GM19395 (cell line): ENCODE measurements around the gene LIFR.
A peak's percentile ranks its signal among the peaks of the same experiment; 100 is the strongest.

Experiments
- ATAC-seq: cut with Tn5 transposase; IDR thresholded peaks from one replicate; pipeline ENCODE4 v1.9.1; 2021; ENCODE audit warnings: mild to moderate bottlenecking, moderate library complexity; ENCODE audit not compliant: unreplicated experiment

Gene LIFR

DNA sequence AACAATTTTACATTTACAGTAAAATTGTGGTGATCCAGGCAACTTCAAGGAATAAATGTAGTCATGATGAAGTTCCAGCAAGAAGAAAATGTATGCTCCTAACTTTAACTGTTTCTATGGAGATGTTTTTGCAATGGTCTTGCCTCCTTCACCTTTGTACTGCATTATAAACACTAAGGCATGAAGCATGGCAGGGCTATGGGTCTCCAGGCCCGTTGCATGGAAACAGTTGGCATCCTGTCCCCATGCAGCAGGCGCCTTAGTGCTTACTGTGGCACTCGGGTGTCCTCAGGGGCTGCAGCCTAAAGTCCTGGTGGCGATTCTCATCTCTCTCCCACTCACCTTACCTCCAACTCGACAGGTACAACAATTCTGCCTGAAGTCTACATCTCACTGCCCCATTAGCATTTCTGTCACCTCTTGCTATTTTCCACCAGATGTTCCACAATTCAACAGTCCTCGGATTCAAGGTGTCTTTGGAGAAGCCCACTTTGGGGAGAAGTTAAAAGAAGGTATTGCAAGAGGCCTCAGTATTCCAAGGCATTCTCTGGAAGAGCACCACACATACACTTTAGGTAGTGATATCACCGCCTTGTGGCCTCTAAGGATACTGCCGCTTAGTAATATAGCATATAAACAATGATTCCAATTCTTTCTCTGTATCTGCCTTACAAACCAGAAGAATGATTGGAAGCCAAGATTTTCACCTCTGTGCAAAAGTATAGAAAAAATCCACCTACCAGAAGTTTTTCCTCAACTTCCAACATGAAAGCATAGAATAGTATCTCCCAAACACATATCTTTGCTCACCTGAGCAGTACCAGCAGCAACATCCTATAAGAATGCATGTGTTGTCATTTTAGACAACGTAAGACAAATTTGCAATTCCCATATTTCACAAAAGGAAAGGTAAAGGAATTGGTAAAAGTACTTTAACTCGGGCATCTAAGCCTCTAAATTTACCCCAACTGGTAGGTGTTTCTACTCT is 5.1 kb downstream of the LIFR start:
- ATAC-seq, result peak; percentile 66

GRCh38 chr5:38548064-38548759 is 8.2 kb downstream of the LIFR start:
- no peak for ATAC-seq

DNA sequence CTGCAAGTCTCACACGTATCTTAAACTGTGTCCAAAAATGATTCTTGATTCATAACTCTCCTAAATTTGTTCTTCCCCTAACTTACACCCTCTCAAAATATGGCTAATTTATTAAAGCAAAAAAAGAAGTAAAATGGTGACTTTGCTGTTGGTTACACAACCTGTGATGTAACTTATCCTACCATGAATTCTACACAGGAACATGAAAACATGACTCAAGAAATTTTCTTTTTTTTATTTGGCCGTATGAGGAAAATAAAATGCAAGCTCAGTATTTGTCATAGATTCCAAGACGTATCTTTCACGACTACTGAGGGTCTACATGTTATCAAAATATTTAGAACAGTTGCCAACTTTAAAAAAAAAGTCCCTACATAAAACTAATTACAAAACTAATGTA is 9.2 kb downstream of the LIFR start:
- no peak for ATAC-seq

DNA sequence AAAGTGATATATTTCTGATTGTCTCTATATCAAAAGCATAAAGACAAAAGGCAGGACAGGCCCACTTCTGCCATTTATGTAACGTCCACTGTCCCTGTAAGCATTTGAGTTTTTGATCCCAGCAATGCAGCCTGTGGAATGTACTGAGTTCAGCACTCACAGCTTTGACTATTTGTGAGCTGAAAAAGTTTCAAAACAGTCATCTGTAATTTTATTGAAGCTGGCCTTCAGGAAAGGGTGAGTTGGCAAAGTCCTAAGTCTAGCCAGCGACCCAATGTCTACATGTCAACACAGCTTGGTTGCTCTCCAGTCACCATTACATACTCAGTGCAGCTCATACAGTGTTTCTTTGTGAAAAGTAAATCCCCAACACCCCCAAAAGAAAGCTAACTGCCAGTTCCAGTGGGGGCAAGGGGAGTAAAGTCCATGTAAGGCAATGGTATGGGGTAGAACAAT is 9.7 kb downstream of the LIFR start:
- no peak for ATAC-seq

DNA sequence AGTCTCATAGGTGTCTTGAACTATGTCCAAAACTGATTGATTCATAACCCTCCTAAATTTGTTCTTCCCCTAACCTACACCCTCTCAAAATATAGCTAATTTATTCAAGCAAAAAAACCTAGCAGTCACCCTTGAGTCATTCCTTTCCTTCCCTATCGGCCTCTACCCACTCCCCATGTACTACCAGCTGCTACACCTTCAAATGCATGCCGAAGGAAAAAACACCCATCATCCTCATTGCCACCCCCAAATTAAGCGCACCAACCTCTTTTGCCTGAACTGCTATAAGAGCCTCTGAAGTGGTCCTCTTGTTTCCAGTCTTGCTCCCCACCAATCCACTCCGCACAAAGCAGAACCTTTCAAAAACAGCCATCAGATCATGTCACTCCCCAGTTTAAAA is 12.6 kb downstream of the LIFR start:
- ATAC-seq, result no peak

DNA sequence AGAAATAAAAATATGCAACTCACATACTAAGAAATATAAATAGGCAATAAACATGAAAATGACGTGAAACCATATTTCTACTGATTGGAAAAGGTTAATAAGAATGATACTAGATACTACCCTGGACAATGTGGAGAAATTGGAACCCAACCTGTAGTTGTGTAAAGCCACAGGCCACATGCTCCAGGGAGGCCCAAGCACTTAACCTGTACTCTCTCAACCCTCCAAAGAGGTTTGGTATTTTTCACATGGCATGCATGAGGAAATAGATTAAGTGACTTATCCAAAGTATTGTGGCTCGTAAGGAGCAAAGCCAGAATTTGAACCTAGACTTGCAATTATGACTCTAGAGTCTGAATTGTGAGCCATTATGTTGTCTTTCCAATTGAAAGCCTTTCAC is 13.4 kb downstream of the LIFR start:
- no peak for ATAC-seq

DNA sequence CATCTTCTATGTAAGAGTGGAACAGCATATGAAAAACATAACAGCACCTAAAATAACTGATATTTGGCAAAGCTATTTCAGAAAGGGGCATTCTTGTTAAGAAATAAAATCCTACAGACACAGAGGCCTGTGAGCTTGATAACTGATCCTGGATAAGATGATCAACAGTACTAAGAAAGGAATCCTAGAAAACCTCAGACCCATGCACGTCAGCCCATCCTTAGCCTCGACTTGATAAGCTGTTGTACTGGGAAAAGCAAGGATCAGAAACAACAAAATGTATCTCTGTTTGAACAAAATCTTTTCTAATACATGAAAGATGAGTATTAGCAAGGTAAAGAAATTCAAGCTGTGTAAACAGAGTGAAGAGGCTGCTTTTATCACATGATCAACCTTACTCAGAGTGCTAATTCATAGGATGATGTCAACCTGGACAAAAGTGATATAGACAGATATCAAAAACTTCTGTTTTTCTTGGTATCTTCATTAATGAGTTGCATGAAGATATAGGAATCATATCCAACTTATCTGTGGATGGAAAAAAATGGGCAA is 15.2 kb downstream of the LIFR start:
- no peak for ATAC-seq

DNA sequence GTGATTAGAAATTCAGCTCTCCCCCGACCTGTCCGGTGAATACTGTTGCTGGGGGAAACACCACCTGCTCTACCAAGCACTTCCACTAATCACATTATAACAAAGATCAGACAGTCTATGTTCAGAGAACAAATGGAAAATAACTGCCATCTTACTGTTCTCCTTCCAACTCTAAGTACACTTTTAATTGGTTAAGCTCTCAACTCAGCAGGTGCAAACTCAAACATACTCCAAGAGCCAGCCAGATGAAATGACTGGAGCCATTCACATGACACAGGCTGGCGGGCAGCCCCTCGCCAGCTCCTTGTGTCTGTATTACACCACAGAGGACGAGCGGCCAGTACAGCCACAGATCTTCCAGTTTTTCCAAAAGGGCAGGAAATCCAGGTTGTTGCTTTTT is 16.1 kb downstream of the LIFR start:
- ATAC-seq, result no peak

DNA sequence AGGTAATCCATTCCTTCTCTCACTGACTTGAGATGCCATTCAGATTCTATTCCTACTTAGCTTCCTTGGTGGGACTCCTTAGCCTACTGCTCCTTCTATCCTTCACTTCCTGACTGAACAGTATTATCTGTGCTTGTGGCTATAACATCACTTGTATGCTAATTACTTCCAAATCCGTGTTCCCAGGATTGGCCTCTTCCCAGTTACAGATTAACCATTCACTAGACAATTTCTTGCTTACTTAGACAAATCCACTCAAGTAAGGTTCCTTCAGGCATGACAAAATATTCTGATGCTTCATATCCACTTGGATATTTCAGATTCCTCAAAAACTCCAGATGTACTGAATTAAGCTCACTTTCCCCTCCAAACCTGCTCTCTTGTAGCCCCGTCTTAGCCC is 18.3 kb downstream of the LIFR start:
- no peak for ATAC-seq

GRCh38 chr5:38537505-38537904 is 18.9 kb downstream of the LIFR start:
- no peak for ATAC-seq

DNA sequence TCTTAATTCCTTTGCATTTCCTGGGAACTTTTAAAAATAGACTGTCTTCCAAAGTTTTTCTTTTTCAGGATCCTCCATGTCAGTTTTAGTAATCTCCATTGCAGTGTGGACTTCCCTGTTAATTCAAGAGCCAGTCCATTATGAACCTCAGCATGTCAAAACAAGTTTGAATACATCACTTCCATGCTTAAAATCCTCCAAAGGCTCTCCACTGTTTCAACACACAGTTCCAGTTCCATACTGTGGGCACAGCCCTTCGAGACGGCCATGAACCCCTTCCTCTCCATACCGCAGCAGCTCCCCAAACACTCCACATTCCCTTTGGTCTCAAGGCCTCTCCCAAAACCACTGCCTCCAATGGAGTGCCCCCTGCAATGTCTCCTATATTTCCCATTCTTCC is 19.5 kb downstream of the LIFR start:
- no peak for ATAC-seq

- ATAC-seq, result no peak
Measured at GRCh38 chr5:38535845-38536244, 20.6 kb downstream of the LIFR start.

DNA sequence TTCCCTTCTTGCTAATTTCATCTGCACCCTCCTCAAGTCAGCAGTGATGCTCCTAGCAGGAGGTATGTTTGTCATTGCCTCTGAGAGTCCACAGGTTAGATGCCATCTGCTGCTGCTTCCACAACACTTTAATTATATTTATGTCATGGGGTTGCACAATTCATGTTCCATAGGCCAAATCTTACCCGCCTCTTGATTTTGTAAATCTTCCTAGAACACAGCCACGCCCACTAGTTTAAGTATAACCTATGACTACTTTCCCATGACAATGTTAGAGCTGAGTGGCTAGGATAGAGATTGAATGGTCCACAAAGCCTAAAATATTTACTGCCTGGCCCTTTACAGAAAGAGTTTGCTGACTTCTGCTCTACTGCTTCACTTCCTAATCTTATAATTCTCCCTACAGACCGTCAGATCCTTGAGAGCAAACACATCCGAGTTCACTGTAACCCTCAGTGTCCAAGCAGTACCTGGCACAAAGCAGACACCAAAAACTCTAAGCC is 21.1 kb downstream of the LIFR start:
- ATAC-seq, result no peak

DNA sequence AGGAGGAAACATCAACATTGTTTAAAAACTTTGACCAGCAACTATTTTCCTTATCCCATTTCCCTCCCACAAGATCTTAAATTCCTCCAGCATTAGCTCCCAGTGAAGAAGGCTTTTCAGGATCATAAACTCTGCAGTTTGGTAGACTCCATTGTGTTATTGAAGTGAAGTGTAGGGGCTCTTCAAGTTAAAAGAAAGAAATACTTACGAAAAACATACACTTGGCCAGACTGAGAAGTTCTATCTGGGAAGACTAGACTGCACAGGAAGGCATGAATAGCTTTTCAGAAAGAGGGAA is 22.3 kb downstream of the LIFR start:
- no peak for ATAC-seq

GRCh38 chr5:38533286-38534155 is 22.9 kb downstream of the LIFR start:
- no peak for ATAC-seq

DNA sequence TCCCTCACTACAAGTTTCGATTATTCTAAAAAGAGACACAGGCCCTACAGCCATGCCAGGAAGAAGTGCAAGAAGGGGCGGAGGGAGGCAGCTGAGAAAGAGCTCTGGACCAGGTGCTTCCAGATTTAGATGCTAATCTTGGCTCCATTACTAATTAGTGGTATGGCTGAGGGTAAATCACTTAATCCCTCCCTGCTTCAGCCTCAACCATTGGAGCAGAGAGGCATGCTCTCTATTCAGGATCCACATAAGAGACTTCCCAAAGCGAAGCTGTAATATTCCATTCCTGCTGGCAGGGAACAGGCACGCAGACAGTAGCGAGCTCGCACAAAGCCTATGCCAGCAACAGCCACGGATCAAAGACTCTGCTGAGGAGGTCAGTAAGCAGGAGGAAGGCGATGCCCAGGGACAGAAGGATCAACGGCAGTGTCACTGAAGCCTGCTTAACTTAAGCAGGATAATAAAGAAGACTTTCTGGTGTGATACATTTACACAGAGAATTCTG is 24.2 kb downstream of the LIFR start:
- no peak for ATAC-seq

- ATAC-seq, result no peak
Measured at GRCh38 chr5:38531518-38531917, 24.9 kb downstream of the LIFR start.

GRCh38 chr5:38529955-38530646 is 26.3 kb downstream of the LIFR start:
- ATAC-seq, result no peak

DNA sequence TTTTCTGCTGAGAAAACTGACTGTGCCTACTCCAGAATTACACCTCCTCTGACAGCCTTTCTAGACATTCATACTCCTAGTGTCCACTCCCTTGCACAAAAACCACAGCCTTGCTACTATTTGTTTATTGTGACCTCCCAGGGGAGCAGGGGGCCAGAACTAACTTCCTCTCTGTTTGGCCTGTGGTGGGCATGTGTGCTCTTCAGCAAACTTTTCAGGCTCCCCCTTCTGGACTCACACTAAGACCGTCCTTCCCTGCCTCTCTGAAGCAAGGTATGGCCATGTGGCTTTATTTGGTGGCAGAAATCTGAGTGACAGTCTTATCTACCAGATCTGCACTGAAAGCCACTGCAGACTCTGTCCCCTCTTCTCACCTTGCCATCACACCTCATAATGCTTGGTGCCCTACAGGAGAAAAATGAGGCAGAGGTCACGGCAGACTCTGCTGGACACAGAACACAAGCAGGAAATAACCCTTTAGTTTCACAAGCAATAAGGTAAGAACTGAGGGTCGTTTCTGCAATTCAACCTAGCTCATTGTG is 28.2 kb downstream of the LIFR start:
- no peak for ATAC-seq

- ATAC-seq, result no peak
Measured at GRCh38 chr5:38527475-38527874, 29.0 kb downstream of the LIFR start.
